H9 (cell line): ENCODE measurements around the gene TGM5. TPM values are rescaled to one million over a fixed set of nuclear protein-coding genes. Genes with fewer than 3 reads are reported as not detected.
"Not testable (repeated sequence)": the region's sequence is repeated elsewhere in the genome, so short reads cannot be mapped to it uniquely, and the experiment has no call there.

ENCODE experiments used
- DNase-seq: peaks from one replicate; pipeline ENCODE4 v3.0.0-alpha.2; 2017
- H2AFZ ChIP-seq: one replicate; pipeline ENCODE4 v1.6.1; 2013; ENCODE audit warnings: mild to moderate bottlenecking, low read length, control low read depth, moderate library complexity
- H2AK5ac ChIP-seq: 2 replicates; pipeline ENCODE4 v1.6.1; 2013; ENCODE audit warnings: low read length, control low read depth, mixed read lengths; ENCODE audit not compliant: insufficient read length
- H2BK120ac ChIP-seq: one replicate; pipeline ENCODE4 v1.6.1; 2013; ENCODE audit warnings: low read depth, mild to moderate bottlenecking, low read length, control low read depth, inconsistent platforms; ENCODE audit not compliant: poor library complexity, severe bottlenecking
- H2BK12ac ChIP-seq: 2 replicates; pipeline ENCODE4 v1.6.1; 2013; ENCODE audit warnings: low read length, control low read depth, mixed read lengths, low read depth; ENCODE audit not compliant: insufficient read length
- H2BK15ac ChIP-seq: 2 replicates; pipeline ENCODE4 v1.6.1; 2013; ENCODE audit warnings: low read depth, low read length, control low read depth
- H2BK20ac ChIP-seq: one replicate; pipeline ENCODE4 v1.6.1; 2013; ENCODE audit warnings: low read depth, mild to moderate bottlenecking, low read length, control low read depth, inconsistent platforms; ENCODE audit not compliant: poor library complexity, severe bottlenecking
- H2BK5ac ChIP-seq: 2 replicates; pipeline ENCODE4 v1.6.1; 2013; ENCODE audit warnings: low read length, control low read depth, mixed read lengths; ENCODE audit not compliant: insufficient read length
- H3K14ac ChIP-seq: 2 replicates; pipeline ENCODE4 v1.6.1; 2013; ENCODE audit warnings: low read length, control low read depth; ENCODE audit not compliant: insufficient read depth
- H3K18ac ChIP-seq: 2 replicates; pipeline ENCODE4 v1.6.1; 2013; ENCODE audit warnings: low read depth, mild to moderate bottlenecking, mixed read lengths, low read length, control low read depth; ENCODE audit not compliant: insufficient read length
- H3K23ac ChIP-seq: 2 replicates; pipeline ENCODE4 v1.6.1; 2013; ENCODE audit warnings: low read length, control low read depth, mixed read lengths, low read depth; ENCODE audit not compliant: insufficient read length
- H3K23me2 ChIP-seq: 2 replicates; pipeline ENCODE4 v1.6.1; 2013; ENCODE audit warnings: low read depth, mild to moderate bottlenecking, mixed read lengths, low read length, control low read depth; ENCODE audit not compliant: insufficient read length, poor library complexity, severe bottlenecking
- H3K27ac ChIP-seq: 2 replicates; pipeline ENCODE4 v1.5.1; 2013; ENCODE audit warnings: low read length, control low read depth, mixed read lengths, low read depth; ENCODE audit not compliant: insufficient read length
- H3K27me3 ChIP-seq: 2 replicates; pipeline ENCODE4 v1.6.1; 2013; ENCODE audit warnings: low read length, control low read depth, inconsistent platforms; ENCODE audit not compliant: insufficient read depth
- H3K4ac ChIP-seq: 2 replicates; pipeline ENCODE4 v1.6.1; 2013; ENCODE audit warnings: low read depth, mild to moderate bottlenecking, control low read depth, inconsistent platforms, low read length, moderate library complexity
- H3K4me1 ChIP-seq: 2 replicates; pipeline ENCODE4 v1.6.1; 2013; ENCODE audit warnings: low read length, control low read depth, inconsistent platforms; ENCODE audit not compliant: insufficient read depth
- H3K4me2 ChIP-seq: 2 replicates; pipeline ENCODE4 v1.6.1; 2013; ENCODE audit warnings: low read length, control low read depth, mixed read lengths; ENCODE audit not compliant: insufficient read length, insufficient read depth
- H3K56ac ChIP-seq: 2 replicates; pipeline ENCODE4 v1.6.1; 2013; ENCODE audit warnings: low read depth, mild to moderate bottlenecking, mixed read lengths, low read length, control low read depth; ENCODE audit not compliant: insufficient read length
- H3K79me1 ChIP-seq: 2 replicates; pipeline ENCODE4 v1.6.1; 2013; ENCODE audit warnings: low read depth, mild to moderate bottlenecking, moderate library complexity, low read length, control low read depth, inconsistent platforms; ENCODE audit not compliant: insufficient read depth, poor library complexity, severe bottlenecking
- H3K79me2 ChIP-seq: 2 replicates; pipeline ENCODE4 v1.6.1; 2013; ENCODE audit warnings: low read length, control low read depth, inconsistent platforms; ENCODE audit not compliant: insufficient read depth
- H3K9ac ChIP-seq: 2 replicates; pipeline ENCODE4 v1.6.1; 2013; ENCODE audit warnings: low read length, control low read depth, mixed read lengths; ENCODE audit not compliant: insufficient read length; ENCODE audit errors: extremely low read depth
- H3K9me3 ChIP-seq: one replicate; pipeline ENCODE4 v1.6.1; 2013; ENCODE audit warnings: low read depth, low read length, inconsistent platforms; ENCODE audit not compliant: control insufficient read depth
- H3T11ph ChIP-seq: one replicate; pipeline ENCODE4 v1.6.1; 2013; ENCODE audit warnings: mild to moderate bottlenecking, low read length, control low read depth, inconsistent platforms
- H4K20me1 ChIP-seq: one replicate; pipeline ENCODE4 v1.6.1; 2013; ENCODE audit not compliant: control insufficient read depth, insufficient read length, insufficient read depth
- H4K5ac ChIP-seq: 2 replicates; pipeline ENCODE4 v1.6.1; 2013; ENCODE audit warnings: low read depth, mild to moderate bottlenecking, mixed read lengths, low read length, control low read depth; ENCODE audit not compliant: insufficient read length
- H4K8ac ChIP-seq: replicated peaks from 2 replicates; pipeline ENCODE4 v1.6.1; 2013; ENCODE audit warnings: low read length, control low read depth, mixed read lengths, low read depth; ENCODE audit not compliant: insufficient read length
- H4K91ac ChIP-seq: 2 replicates; pipeline ENCODE4 v1.6.1; 2013; ENCODE audit warnings: low read depth, mild to moderate bottlenecking, moderate library complexity, mixed read lengths, low read length, control low read depth; ENCODE audit not compliant: insufficient read length
- H3K27ac Mint-ChIP-seq, 3 experiments: 2 replicates in 2 of 3; 3 replicates in 1 of 3; pipeline ENCODE4 v1.8.0; 2020 to 2021; ENCODE audit warnings: mixed read lengths in 3 of 3, mild to moderate bottlenecking in 1 of 3, moderate library complexity in 1 of 3
- H3K27me3 Mint-ChIP-seq: 2 replicates; pipeline ENCODE4 v1.8.0; 2021; ENCODE audit warnings: low read depth, mild to moderate bottlenecking, moderate library complexity, mixed read lengths
- H3K36me3 Mint-ChIP-seq, 3 experiments: 2 replicates in 2 of 3; 3 replicates in 1 of 3; pipeline ENCODE4 v1.8.0; 2020 to 2021; ENCODE audit warnings: low read depth in 3 of 3, mixed read lengths in 3 of 3; ENCODE audit not compliant: insufficient read depth in 1 of 3
- H3K4me1 Mint-ChIP-seq, 2 experiments: 2 replicates each; pipeline ENCODE4 v1.8.0; 2020; ENCODE audit warnings: mixed read lengths in 2 of 2
- H3K4me3 Mint-ChIP-seq, 2 experiments: 2 replicates in 1 of 2; 3 replicates in 1 of 2; pipeline ENCODE4 v1.8.0; 2020 to 2021; ENCODE audit warnings: mild to moderate bottlenecking in 2 of 2, mixed read lengths in 2 of 2, moderate library complexity in 1 of 2
- H3K9me3 Mint-ChIP-seq, 2 experiments: 2 replicates in 1 of 2; 3 replicates in 1 of 2; pipeline ENCODE4 v1.8.0; 2020; ENCODE audit warnings: mild to moderate bottlenecking in 2 of 2, mixed read lengths in 2 of 2, moderate library complexity in 1 of 2
- CTCF ChIP-seq: fragments of 200-600 bp; sonication (generic); conservative IDR thresholded peaks from 3 replicates; pipeline ENCODE4 v1.8.0; 2021; ENCODE audit warnings: antibody characterized with exemption, mild to moderate bottlenecking
- WGBS: extraction: QIAGEN DNeasy Blood & Tissue Kit; methylation state at CpG from one replicate; pipeline ENCODE4 v1.1.7; 2013; ENCODE audit warnings: missing lambda C conversion rate, low lambda C conversion rate, mixed read lengths; ENCODE audit not compliant: insufficient read length; ENCODE audit errors: extremely low coverage; 5-methylcytosine and 5-hydroxymethylcytosine counted together
- total RNA-seq: library from RNA; stranded (reverse); gene quantifications from 2 replicates; pipeline ENCODE4 v1.2.1, GENCODE V29; 2021

The TGM5 gene
- total RNA-seq, 1 experiment from 2014 or later, result not detected

DNA sequence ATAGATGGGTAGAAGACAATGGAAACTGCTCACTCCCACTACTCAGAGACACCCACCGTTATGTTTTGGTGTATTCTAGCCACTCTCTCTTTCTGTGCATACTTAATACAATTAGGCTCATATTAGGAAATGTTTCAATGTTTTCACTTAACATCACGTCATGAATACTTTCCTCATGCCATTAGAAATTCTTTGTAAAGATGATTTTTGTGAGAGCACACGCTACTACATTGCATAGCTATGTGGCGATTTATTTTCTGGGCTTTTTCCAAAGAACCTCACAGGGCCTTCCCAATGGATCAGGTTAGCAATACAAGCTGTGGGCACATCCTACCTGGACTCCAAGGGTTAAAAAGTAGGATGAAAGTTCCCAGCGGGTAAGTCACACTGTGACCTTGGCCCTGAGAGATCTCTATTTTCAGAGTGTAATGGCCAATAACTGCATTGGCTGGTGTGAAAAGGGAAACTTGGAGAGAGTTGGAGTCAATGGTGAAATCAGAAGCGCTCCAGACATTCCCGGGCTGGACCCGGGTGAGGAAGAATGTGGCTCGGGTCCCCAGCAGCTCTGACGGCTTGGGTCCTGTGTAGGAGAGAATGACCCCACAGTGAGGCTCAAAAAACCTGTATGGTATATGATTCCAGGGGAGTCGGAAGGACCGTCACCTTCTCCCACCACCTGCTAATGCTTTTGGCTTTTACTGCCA, 25.8 kb upstream of the TGM5 start:
- Histone ChIP-seq H2BK20ac (no peak overlapping the region), H4K20me1 (no peaks in the 10 kb centered on the region), H2BK15ac (no peak overlapping the region), H3K18ac (no peak overlapping the region), H3K9me3 (no peaks in the 10 kb centered on the region), H3K4ac (no peak overlapping the region), H3K27ac (no peak overlapping the region), H3T11ph (no peak overlapping the region), H3K9ac (no peak overlapping the region), H2BK5ac (no peak overlapping the region), H3K23ac (no peak overlapping the region), H3K4me2 (no peak overlapping the region), H2AFZ (no peak overlapping the region), H3K79me2 (no peaks in the 10 kb centered on the region), H3K27me3 (no peaks in the 10 kb centered on the region; the same call in 1 of the 2 replicates), H2AK5ac (no peak overlapping the region), H4K8ac (no peak overlapping the region), H3K14ac (no peak overlapping the region), H3K79me1 (no peaks in the 10 kb centered on the region), H3K23me2 (no peaks in the 10 kb centered on the region), H4K91ac (peak overlapping the region; percentile 26), H2BK12ac (no peak overlapping the region), H4K5ac (no peak overlapping the region), H2BK120ac (no peak overlapping the region), H3K56ac (no peak overlapping the region), H3K4me1 (no peaks in the 10 kb centered on the region; the same call in 1 of the 2 replicates)
- no peaks in the 10 kb centered on the region; a peak in 2 of 5 replicates for H3K9me3 Mint-ChIP-seq
- H3K27ac Mint-ChIP-seq, result no peak overlapping the region
- peaks cover 25% of the 10 kb centered on the region for H3K27me3 Mint-ChIP-seq
- H3K36me3 Mint-ChIP-seq, result no peaks in the 10 kb centered on the region
- DNase-seq, result no peak
- no CpG with 5 or more reads among the region's 12 CpGs for WGBS
- peaks cover 13 to 20% of the 10 kb centered on the region in 2 experiments for H3K4me1 Mint-ChIP-seq
- TF ChIP-seq CTCF, result no peak
- H3K4me3 Mint-ChIP-seq, result no peak overlapping the region

DNA sequence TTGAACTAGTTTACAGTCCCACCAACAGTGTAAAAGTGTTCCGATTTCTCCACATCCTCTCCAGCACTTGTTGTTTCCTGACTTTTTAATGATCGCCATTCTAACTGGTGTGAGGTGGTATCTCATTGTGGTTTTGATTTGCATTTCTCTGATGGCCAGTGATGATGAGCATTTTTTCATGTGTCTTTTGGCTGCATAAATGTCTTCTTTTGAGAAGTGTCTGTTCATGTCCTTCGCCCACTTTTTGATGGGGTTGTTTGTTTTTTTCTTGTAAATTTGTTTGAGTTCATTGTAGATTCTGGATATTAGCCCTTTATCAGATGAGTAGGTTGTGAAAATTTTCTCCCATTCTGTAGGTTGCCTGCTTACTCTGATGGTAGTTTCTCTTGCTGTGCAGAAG, 22.9 kb upstream of the TGM5 start:
- H3K27me3 Mint-ChIP-seq, result peaks cover 30% of the 10 kb centered on the region
- no CpG with 5 or more reads among the region's 3 CpGs for WGBS

More for the DNA sequence above, 22.9 kb upstream of the TGM5 start:
- not testable (repeated sequence) for H3K79me2 ChIP-seq, H2BK12ac ChIP-seq, H3K27ac ChIP-seq, H2BK15ac ChIP-seq, H3T11ph ChIP-seq, H3K9me3 ChIP-seq, H4K8ac ChIP-seq, H3K23ac ChIP-seq, H4K5ac ChIP-seq, H3K4me2 ChIP-seq, H2AK5ac ChIP-seq, H4K20me1 ChIP-seq, H2BK5ac ChIP-seq, H3K23me2 ChIP-seq, H3K79me1 ChIP-seq, H3K9me3 Mint-ChIP-seq, H3K56ac ChIP-seq, H3K4me3 Mint-ChIP-seq, H3K18ac ChIP-seq, H3K27ac Mint-ChIP-seq, H2BK120ac ChIP-seq, H3K4ac ChIP-seq, H3K27me3 ChIP-seq, H3K4me1 ChIP-seq, H2BK20ac ChIP-seq, H3K9ac ChIP-seq, DNase-seq, H3K36me3 Mint-ChIP-seq, H2AFZ ChIP-seq, H4K91ac ChIP-seq, H3K14ac ChIP-seq
- peaks cover 8 to 12% of the 10 kb centered on the region in 2 experiments; a peak in 3 of 4 replicates for H3K4me1 Mint-ChIP-seq
